Measurements from ENCODE around the gene GABBR2. TPM values are rescaled to one million over a fixed set of nuclear protein-coding genes. Genes with fewer than 3 reads are reported as not detected.

The GABBR2 gene
- total RNA-seq, 2 experiments from 2014 or later: not detected

DNA sequence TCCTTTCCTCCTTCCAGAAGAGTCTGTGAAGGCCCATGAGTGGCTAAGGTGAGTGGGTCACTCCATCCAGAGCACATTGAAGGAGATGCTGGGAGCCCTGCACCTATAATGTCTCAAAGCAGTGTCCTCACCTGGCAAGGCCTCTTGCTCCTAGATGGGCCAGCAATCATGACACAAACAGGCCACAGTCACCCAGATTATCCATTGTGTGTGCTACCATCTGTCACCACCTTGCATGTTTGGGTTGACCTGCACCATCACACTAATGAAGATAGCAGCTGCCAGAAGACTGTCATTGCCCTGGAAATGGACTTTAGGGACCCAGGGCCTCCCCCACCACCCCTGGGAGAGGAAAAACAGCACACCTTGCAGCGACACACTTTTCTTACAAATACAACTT lies 69.6 kb downstream of the GABBR2 start:
- no peak for DNase-seq
- H3K4me3 Mint-ChIP-seq: no peak overlapping the region
- no peak overlapping the region for H3K27ac Mint-ChIP-seq
- no peaks in the 10 kb centered on the region for H3K4me1 Mint-ChIP-seq
- peaks cover 8% of the 10 kb centered on the region for H3K27me3 Mint-ChIP-seq
- H3K9me3 Mint-ChIP-seq: peaks cover 2% of the 10 kb centered on the region
- no peaks in the 10 kb centered on the region for H3K36me3 Mint-ChIP-seq

DNA sequence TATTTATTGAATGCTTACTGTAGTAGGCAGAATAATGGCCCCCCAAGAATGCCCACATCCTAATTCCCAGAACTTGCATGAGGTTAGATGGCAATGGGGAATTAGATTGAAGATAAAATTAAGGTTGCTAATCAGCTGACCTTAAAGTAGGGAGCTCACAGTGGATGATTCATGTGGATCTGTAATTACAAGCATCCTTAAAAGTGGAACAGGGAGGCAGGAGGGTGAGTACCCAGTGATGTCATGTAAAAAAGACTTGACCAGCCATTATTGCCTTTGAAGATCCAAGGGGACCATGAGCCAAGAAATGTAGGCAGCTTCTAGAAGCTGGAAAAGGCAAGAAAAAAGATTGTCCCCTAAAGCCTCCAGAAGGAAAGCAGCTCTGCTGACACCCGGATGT lies 71.4 kb downstream of the GABBR2 start:
- no peak for DNase-seq
- H3K4me3 Mint-ChIP-seq: no peak overlapping the region
- peaks cover 2% of the 10 kb centered on the region for H3K9me3 Mint-ChIP-seq
- H3K36me3 Mint-ChIP-seq: no peaks in the 10 kb centered on the region
- H3K27me3 Mint-ChIP-seq: peaks cover 5% of the 10 kb centered on the region
- no peak overlapping the region for H3K27ac Mint-ChIP-seq
- H3K4me1 Mint-ChIP-seq: no peaks in the 10 kb centered on the region

DNA sequence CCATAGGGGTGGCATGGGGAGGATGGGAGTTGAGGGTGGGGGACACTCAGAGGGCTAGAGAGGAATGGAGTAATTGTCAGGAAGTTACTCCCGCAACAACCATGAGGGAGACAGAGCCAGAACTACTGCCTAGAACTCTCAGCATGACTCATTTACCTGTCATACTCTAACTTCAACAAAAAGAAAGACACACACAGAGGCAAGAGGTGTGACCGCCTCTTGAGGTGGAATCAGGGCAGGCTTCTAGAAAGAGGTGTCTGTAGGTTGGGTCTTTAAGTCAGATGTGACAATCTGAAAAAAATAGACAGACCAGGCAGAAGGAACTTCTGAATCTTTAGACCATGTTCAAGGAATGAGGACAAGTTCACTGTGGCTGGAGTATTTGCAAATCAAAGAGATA lies 73.4 kb downstream of the GABBR2 start:
- no peak for DNase-seq
- Mint-ChIP-seq H3K4me3 (no peak overlapping the region), H3K9me3 (peaks cover 2% of the 10 kb centered on the region), H3K27ac (no peak overlapping the region), H3K36me3 (no peaks in the 10 kb centered on the region), H3K4me1 (no peaks in the 10 kb centered on the region), H3K27me3 (no peaks in the 10 kb centered on the region)

DNA sequence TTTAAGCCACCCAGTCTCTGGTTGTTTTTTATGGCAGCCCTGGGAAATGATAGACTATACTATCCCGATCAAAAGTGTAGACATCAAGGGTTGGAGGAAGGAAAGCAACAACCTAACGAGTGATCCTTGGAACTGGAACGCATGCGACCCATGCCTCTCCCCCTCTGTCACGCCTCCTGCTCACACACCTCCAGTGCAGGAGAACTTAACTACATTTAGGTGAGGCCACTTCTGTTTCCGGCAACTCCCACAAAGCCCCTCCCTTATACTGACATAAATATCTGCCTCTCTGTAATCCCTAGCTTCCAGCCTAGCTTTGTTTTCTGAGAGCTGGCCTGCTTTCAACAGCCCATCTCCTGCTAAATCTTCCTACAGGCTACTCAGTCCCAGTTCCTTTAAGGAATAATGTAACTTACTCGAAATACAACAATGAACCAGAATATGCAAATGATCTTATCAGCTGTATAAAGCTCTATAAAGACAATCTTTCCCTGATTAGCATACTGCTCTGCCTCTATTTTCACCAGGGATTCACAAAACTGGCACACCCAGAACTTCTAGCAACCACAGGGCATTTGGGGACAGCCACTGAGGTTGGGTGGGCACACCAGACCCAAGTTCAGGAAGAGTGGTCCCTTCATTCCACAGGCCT lies 73.9 kb downstream of the GABBR2 start:
- Mint-ChIP-seq H3K27me3 (no peaks in the 10 kb centered on the region), H3K4me3 (no peak overlapping the region), H3K27ac (no peak overlapping the region), H3K9me3 (peaks cover 2% of the 10 kb centered on the region), H3K36me3 (no peaks in the 10 kb centered on the region), H3K4me1 (no peaks in the 10 kb centered on the region)
- DNase-seq: no peak

DNA sequence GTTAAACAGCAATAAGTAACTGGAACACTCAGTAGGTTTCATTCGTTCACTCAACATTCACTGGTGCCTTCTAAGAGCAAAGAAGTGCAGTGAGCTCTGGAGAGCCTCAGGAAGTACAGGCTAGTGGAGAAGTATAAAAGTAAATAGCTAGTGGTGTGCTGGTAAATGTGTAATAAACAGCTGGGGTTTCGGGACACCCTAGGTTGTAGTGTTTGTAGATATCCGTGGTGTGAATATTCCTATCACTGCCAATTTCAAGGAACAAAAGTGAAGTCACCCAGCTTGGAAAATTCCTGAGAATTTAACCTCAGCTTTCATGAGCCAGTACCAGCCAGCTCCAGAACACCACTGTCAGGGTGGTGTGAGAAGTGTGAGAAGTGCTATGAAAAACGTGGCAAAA lies 75.9 kb downstream of the GABBR2 start:
- Mint-ChIP-seq H3K27me3 (peaks cover 7% of the 10 kb centered on the region), H3K4me1 (no peaks in the 10 kb centered on the region)

DNA sequence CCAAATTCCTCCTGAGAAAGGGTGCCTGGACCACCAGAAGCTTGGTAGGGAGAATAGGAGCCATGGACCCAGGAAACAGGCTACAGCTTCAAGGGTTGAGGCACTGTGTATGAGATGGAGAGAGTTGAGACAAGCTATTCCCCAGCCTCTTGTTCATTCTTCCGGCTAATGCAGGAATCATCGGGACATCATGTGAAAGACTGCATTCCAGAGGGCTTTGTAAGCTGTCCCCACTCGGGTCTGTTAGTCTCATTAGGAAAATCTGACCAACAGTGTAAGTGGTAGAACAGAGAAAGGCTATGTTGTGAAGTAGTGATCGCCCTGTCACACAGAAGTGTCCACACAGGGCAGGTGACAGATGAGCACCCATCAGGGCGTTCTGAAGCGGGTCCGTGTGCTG lies 81.4 kb downstream of the GABBR2 start:
- Mint-ChIP-seq H3K27me3 (peaks cover 28% of the 10 kb centered on the region), H3K4me3 (no peak overlapping the region), H3K9me3 (no peaks in the 10 kb centered on the region), H3K27ac (no peak overlapping the region), H3K4me1 (no peaks in the 10 kb centered on the region), H3K36me3 (no peaks in the 10 kb centered on the region)
- no peak for DNase-seq

More for the DNA sequence above, 75.9 kb downstream of the GABBR2 start:
- DNase-seq: no peak
- Mint-ChIP-seq H3K4me3 (no peak overlapping the region), H3K27ac (no peak overlapping the region), H3K9me3 (peaks cover 2% of the 10 kb centered on the region), H3K36me3 (no peaks in the 10 kb centered on the region)

DNA sequence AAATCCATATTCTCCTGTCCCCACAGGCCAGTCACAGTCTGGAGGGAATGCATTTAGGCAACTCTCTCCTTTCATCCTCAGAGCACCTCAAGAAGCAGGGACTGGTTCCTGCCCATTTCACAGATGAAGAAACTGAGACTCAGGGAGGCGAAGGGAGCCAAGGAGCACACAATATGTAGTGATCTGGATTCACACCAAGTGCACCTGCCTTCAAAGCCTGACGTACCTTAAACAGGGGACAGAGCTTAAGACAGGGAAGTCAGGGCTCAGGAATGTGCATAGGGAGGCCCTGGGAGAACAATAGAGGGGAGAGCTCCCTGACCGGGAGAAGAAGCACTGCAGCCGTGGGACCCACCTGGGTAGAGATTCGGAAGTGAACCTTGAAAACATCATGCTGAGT lies 83.0 kb downstream of the GABBR2 start:
- Mint-ChIP-seq H3K4me1 (no peaks in the 10 kb centered on the region), H3K27me3 (peaks cover 28% of the 10 kb centered on the region), H3K4me3 (no peak overlapping the region), H3K27ac (no peak overlapping the region), H3K36me3 (no peaks in the 10 kb centered on the region), H3K9me3 (no peaks in the 10 kb centered on the region)
- DNase-seq: no peak

DNA sequence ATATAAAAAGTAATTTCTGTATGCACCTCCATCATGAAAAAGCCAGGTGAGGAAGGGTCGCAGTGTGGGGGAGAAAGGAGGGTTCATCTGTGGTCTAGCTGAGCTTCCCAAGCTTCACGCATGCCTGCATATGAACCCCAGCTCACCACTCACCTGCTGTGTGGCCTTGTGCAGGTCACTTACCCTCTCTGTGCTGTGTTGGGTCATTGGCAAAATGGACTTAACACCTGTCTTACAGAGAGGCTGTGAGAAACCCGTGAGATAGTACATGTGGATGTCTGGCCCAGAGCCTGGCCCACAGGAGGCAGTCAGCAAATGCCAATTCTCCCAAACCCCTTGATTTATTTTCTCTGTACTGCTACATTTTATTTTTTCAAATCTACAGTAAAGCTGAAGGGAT lies 88.9 kb downstream of the GABBR2 start:
- no peak for DNase-seq
- Mint-ChIP-seq H3K36me3 (no peaks in the 10 kb centered on the region), H3K27ac (no peak overlapping the region), H3K4me3 (no peak overlapping the region), H3K9me3 (no peaks in the 10 kb centered on the region), H3K27me3 (peaks cover 4% of the 10 kb centered on the region), H3K4me1 (no peaks in the 10 kb centered on the region)

DNA sequence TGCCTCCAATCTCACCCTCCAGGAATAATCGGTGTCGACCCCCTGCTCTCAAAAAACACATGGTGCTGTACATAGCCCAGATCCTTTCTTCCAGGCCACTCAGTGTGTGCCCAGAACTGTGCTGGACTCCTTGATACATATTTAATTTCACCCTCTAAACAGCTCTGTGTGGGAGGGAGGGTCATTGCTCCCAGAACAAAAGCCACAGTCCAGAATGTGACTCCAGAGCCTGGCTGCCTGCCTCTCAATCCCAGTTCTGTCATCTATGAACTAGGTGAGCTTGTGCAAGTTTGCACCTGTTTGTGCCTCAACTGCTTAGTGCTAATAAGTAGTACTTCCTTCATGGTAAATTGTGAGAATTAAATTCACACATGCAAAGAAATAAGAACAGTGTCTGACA lies 93.1 kb downstream of the GABBR2 start:
- Mint-ChIP-seq H3K36me3 (no peaks in the 10 kb centered on the region), H3K9me3 (no peaks in the 10 kb centered on the region), H3K27ac (no peak overlapping the region), H3K27me3 (peaks cover 4% of the 10 kb centered on the region), H3K4me3 (no peak overlapping the region), H3K4me1 (no peaks in the 10 kb centered on the region)
- no peak for DNase-seq

DNA sequence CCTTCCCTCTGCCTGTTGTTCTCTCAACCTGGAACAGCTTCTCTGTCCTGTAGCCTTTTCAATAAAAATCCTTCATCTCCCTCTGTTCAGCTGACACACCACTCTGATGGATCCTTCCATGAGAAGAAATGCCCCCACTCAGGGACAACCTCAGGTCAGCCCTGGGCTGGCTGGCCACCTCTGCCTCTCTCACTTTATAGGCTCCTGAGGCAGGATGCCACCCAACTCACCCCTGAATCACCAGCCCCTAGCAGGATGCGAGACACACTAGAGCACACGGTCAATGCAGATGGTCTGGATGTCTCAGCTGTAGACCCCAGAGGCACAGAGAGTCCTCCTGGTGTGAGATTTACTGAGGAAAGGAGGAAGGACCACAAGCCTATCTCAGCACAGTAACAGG lies 93.8 kb downstream of the GABBR2 start:
- H3K27me3 Mint-ChIP-seq: peaks cover 2% of the 10 kb centered on the region
- DNase-seq: no peak
- no peaks in the 10 kb centered on the region for H3K36me3 Mint-ChIP-seq
- H3K9me3 Mint-ChIP-seq: no peaks in the 10 kb centered on the region
- no peak overlapping the region for H3K27ac Mint-ChIP-seq
- no peak overlapping the region for H3K4me3 Mint-ChIP-seq
- no peaks in the 10 kb centered on the region for H3K4me1 Mint-ChIP-seq

DNA sequence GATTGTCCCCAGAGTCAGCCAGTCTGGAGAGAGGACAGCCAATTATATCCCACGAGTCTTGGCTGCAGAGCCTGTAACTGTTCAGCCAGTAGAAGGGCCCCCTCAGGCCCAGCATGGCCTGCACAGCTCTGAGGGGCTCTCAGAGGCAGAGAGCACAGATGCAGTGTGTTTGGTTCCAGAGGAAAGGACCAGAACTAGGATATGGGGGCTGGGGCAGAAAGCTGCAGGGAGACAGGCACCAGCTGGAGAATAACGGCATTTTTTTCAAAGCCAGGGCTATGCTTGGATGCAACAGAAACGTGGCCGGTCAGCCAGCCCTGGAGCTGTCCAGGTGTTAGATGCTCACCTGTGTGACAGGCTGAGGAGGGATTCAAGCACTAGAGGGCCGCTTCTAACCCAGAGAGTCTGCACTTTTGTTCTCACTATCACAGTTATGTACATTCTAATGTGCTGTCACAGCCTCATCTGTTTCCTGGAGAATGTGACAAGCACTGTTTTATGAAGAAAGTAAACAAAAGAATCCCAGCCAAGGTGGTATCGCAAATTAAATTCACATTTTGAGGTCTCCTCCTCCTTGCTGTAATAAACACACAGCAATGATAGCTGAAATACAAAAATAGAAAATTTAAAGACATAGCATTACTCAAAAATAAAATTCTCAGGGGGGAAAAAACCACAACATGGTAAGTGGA lies 96.5 kb downstream of the GABBR2 start:
- Mint-ChIP-seq H3K36me3 (no peaks in the 10 kb centered on the region), H3K27ac (no peak overlapping the region), H3K9me3 (no peaks in the 10 kb centered on the region), H3K4me1 (no peaks in the 10 kb centered on the region), H3K27me3 (no peaks in the 10 kb centered on the region), H3K4me3 (no peak overlapping the region)
- DNase-seq: no peak

DNA sequence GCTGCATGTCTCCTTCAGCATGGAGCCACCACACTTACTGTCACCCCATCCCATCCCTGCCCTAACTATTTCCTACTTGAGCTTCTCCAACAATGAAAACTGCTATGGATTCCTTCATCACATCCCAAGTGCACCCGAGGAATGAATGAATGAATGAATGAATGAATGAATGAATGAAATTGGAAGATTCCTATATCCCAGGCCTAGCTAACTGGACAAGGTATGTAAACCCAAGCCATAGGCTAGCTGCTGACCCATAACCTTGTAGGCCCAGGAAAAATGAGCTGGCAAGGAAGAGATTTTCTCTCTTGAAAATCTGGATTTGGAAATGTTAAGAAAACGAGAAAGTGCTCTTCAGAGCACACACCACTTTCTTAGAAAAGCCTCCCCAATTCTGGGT lies 97.4 kb downstream of the GABBR2 start:
- DNase-seq: no peak
- Mint-ChIP-seq H3K27me3 (no peaks in the 10 kb centered on the region), H3K27ac (no peak overlapping the region), H3K9me3 (no peaks in the 10 kb centered on the region), H3K36me3 (no peaks in the 10 kb centered on the region), H3K4me3 (no peak overlapping the region), H3K4me1 (no peaks in the 10 kb centered on the region)

DNA sequence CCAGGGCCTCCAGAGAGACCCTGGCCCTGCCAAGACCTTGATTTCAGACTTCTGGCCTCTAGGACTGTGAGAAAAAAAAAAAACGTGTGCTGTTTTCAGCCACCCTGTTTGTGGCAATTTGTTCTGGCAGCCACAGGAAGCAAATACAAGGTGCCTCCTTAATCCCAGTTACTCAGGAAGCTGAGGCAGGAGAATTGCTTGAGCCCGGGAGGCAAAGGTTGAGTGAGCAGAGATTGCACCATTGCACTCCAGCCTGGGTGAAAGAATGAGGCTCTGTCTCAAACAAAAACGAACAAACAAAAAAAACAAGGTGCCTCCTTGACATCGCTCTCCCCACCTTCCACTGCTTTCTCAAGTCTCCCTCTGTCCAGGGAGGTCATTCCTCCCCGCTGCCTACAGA lies 98.0 kb downstream of the GABBR2 start:
- H3K27ac Mint-ChIP-seq: no peak overlapping the region

DNA sequence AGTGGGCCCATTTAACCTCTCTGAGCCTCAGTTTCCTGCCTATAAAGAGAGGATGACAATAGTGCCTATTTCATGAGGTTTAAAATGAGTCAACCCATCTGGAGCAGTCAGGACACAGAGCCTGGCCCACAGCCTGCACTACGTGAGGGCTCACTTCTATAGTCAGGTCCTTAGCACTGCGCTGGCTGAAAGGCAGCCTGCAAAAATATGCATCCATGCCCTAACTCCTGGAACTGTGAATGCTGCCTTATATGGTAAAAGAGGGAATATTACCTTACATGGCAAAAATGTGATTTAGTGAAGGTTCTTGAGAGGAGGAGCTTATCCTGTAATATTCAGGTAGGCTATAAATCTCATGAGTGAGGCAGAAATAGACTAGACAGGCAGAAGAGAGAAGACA lies 98.5 kb downstream of the GABBR2 start:
- Mint-ChIP-seq H3K4me1 (no peaks in the 10 kb centered on the region), H3K27ac (no peak overlapping the region)

More for the DNA sequence above, 98.0 kb downstream of the GABBR2 start:
- H3K4me3 Mint-ChIP-seq: no peak overlapping the region
- H3K27me3 Mint-ChIP-seq: no peaks in the 10 kb centered on the region
- H3K9me3 Mint-ChIP-seq: no peaks in the 10 kb centered on the region
- H3K36me3 Mint-ChIP-seq: no peaks in the 10 kb centered on the region
- no peak for DNase-seq
- no peaks in the 10 kb centered on the region for H3K4me1 Mint-ChIP-seq

DNA sequence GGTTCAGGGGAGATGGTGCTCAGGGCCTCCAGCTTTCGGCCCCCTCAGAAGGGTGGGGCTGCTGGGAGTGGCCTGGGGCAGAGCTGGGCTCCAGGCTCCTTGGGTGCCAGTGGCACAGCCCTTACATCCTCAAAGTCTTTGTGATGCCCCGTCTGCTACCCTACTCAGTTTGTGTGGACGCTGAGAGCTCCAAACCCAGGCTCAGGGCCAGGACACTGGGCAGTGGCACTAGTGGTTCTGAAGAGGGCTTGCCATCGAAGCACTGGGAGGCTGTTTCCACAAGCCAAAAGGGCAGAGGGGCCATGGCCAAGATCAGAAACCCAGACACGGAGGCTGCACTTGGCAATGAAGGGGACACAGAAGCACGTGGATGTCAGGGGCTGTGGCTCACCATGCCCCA lies 99.1 kb downstream of the GABBR2 start:
- H3K36me3 Mint-ChIP-seq: no peaks in the 10 kb centered on the region
- H3K4me3 Mint-ChIP-seq: no peak overlapping the region
- H3K27ac Mint-ChIP-seq: no peak overlapping the region
- no peaks in the 10 kb centered on the region for H3K9me3 Mint-ChIP-seq
- H3K4me1 Mint-ChIP-seq: no peaks in the 10 kb centered on the region
- peaks cover 5% of the 10 kb centered on the region for H3K27me3 Mint-ChIP-seq
- no peak for DNase-seq

More for the DNA sequence above, 98.5 kb downstream of the GABBR2 start:
- no peak overlapping the region for H3K4me3 Mint-ChIP-seq
- DNase-seq: no peak
- peaks cover 3% of the 10 kb centered on the region for H3K27me3 Mint-ChIP-seq
- H3K36me3 Mint-ChIP-seq: no peaks in the 10 kb centered on the region
- no peaks in the 10 kb centered on the region for H3K9me3 Mint-ChIP-seq

DNA sequence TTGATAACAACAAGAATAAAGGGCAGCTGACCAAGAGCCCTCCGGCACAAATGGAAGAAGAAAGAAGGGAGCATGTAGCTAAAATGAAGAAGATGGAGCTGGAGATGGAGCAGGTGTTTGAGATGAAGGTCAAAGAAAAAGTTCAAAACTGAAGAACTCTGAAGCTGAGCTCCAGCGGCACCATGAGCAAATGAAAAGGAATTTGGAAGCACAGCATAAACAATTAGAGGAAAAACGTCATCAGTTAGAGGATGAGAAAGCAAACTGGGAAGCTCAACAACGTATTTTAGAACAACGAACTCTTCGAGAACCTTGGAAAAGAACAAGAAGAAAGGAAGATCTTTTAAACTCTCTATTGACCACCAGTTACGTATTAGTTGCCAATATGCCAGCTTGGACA lies 100.9 kb downstream of the GABBR2 start:
- H3K27ac Mint-ChIP-seq: no peak overlapping the region
- H3K9me3 Mint-ChIP-seq: no peaks in the 10 kb centered on the region
- DNase-seq: no peak
- peaks cover 5% of the 10 kb centered on the region for H3K27me3 Mint-ChIP-seq
- no peaks in the 10 kb centered on the region for H3K4me1 Mint-ChIP-seq
- H3K4me3 Mint-ChIP-seq: no peak overlapping the region
- no peaks in the 10 kb centered on the region for H3K36me3 Mint-ChIP-seq
